ENCODE results near the gene SHISAL2A.

- TF ChIP-seq CTCF (IDR thresholded peaks at IDR 0.05; ENCODE audit: insufficient read depth, low read depth, low read length): no peak
- no peak for TF ChIP-seq EZH2 (IDR thresholded peaks at IDR 0.05; ENCODE audit: insufficient read depth, low read length)
Observed at GRCh38 chr1:52604063-52604770, 28.8 kb upstream of the SHISAL2A start.

Measured in astrocyte (in vitro differentiated cells and primary cell).